HL-60 (cell line): ENCODE results near the gene TRERF1.

ENCODE experiments used
- DNase-seq, 2 experiments: peaks; one replicate each; pipeline ENCODE4 v3.0.0-alpha.2; 2010 to 2020; ENCODE audit warnings: low read depth in 1 of 2, low spot score in 1 of 2
- H3K27ac ChIP-seq: fragments of 250-450 bp; sonication (Bioruptor Pico); replicated peaks from 2 replicates; pipeline ENCODE4 v1.5.1; 2020; ENCODE audit warnings: mild to moderate bottlenecking, moderate library complexity
- H3K27me3 ChIP-seq: fragments of 250-450 bp; sonication (Bioruptor Pico); 2 replicates; pipeline ENCODE4 v1.5.1; 2021; ENCODE audit warnings: mild to moderate bottlenecking, moderate library complexity; ENCODE audit not compliant: insufficient read depth, poor library complexity, severe bottlenecking
- H3K4me3 ChIP-seq: replicated peaks from 2 replicates; pipeline ENCODE4 v1.5.1; 2011; ENCODE audit warnings: mild to moderate bottlenecking, control low read depth, low read length; ENCODE audit not compliant: insufficient read depth
- GABPA ChIP-seq: IDR thresholded peaks from 2 replicates; pipeline ENCODE4 v1.6.1; 2012; ENCODE audit warnings: low read depth
- POLR2AphosphoS5 ChIP-seq: IDR thresholded peaks from 2 replicates; pipeline ENCODE4 v1.6.1; 2012; ENCODE audit warnings: low read depth
- REST ChIP-seq: IDR thresholded peaks from 2 replicates; pipeline ENCODE4 v1.6.1; 2012; ENCODE audit warnings: low read depth; ENCODE audit not compliant: insufficient replicate concordance
- SPI1 ChIP-seq: IDR thresholded peaks from 2 replicates; pipeline ENCODE4 v1.6.1; 2012; ENCODE audit warnings: low read depth, mild to moderate bottlenecking, borderline replicate concordance
- TF ChIP-seq, protein P1 (sequence below): IDR thresholded peaks from one replicate; pipeline ENCODE4 v1.5.1; 2011; ENCODE audit warnings: low read length, control low read depth, inconsistent platforms; ENCODE audit not compliant: insufficient read depth

TRERF1 gene

GRCh38 chr6:42287756-42288155 lies 164.0 kb downstream of the TRERF1 start:
- no peaks in the 10 kb centered on the region for H3K27me3 ChIP-seq
- no peak overlapping the region for H3K27ac ChIP-seq
- DNase-seq, result no peak
- H3K4me3 ChIP-seq, result no peak overlapping the region
- no peak for TF ChIP-seq SPI1
- no peak for TF ChIP-seq REST
- no peak for TF ChIP-seq POLR2AphosphoS5
- TF ChIP-seq, protein P1, sequence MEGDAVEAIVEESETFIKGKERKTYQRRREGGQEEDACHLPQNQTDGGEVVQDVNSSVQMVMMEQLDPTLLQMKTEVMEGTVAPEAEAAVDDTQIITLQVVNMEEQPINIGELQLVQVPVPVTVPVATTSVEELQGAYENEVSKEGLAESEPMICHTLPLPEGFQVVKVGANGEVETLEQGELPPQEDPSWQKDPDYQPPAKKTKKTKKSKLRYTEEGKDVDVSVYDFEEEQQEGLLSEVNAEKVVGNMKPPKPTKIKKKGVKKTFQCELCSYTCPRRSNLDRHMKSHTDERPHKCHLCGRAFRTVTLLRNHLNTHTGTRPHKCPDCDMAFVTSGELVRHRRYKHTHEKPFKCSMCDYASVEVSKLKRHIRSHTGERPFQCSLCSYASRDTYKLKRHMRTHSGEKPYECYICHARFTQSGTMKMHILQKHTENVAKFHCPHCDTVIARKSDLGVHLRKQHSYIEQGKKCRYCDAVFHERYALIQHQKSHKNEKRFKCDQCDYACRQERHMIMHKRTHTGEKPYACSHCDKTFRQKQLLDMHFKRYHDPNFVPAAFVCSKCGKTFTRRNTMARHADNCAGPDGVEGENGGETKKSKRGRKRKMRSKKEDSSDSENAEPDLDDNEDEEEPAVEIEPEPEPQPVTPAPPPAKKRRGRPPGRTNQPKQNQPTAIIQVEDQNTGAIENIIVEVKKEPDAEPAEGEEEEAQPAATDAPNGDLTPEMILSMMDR, result no peak
- TF ChIP-seq GABPA, result no peak

GRCh38 chr6:42281570-42281969 lies 170.2 kb downstream of the TRERF1 start:
- Histone ChIP-seq H3K27me3 (no peaks in the 10 kb centered on the region), H3K27ac (0 out of 2 replicates have a peak overlapping the region, but pooled peaks have one; percentile 1), H3K4me3 (no peak overlapping the region)
- TF ChIP-seq REST (no peak), POLR2AphosphoS5 (no peak), SPI1 (no peak), GABPA (no peak)
- TF ChIP-seq, protein P1, result no peak
- peak; percentile 41 to 49 for DNase-seq

DNA sequence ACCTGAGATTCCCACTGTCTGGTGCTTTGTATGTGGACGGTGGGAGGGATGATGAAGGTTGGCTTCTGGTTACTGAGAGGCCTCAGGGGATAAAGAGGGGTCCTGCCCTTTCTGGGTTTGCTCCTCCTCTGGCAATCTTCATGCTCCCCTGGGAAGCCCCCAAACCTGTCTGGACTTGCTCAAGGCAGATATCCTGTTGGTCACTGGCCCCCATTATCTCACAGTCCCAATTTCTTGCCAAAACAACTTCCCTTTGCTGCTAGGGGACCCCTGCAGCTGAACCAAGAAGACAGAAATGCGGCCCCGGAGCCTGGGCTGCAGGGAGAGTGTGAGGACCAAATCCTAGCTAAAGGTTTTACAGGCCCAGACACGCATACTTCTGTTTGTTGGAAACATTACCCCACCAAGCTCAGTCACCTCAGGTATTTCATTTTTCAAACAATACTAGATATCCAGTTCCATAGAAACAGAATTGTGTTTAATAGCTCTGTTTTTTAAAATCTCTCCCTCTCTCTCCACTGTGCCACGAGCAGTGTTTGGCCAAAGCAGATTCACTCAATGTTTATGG lies 170.7 kb downstream of the TRERF1 start:
- no peaks in the 10 kb centered on the region for H3K27me3 ChIP-seq
- no peak overlapping the region for H3K4me3 ChIP-seq
- H3K27ac ChIP-seq, result 0 out of 2 replicates have a peak overlapping the region, but pooled peaks have one; percentile 1
- DNase-seq, result no peak
- TF ChIP-seq REST (no peak), POLR2AphosphoS5 (no peak; the same call in 1 of the 2 replicates), SPI1 (no peak), GABPA (no peak)
- TF ChIP-seq, protein P1, result no peak
